HUES6 (cell line): ENCODE results near the gene HOMEZ.
"Not testable (repeated sequence)": the region's sequence is repeated elsewhere in the genome, so short reads cannot be mapped to it uniquely, and the experiment has no call there.

Experiments
- H3K27ac ChIP-seq: 2 replicates; pipeline ENCODE4 v1.7.0; 2013; ENCODE audit warnings: low read depth, mild to moderate bottlenecking, low read length, inconsistent platforms
- H3K27me3 ChIP-seq: 2 replicates; pipeline ENCODE4 v1.6.1; 2013; ENCODE audit warnings: low read length; ENCODE audit not compliant: control insufficient read depth, insufficient read depth
- H3K36me3 ChIP-seq: 2 replicates; pipeline ENCODE4 v1.6.1; 2013; ENCODE audit warnings: low read length; ENCODE audit not compliant: control insufficient read depth, insufficient read depth
- H3K4me1 ChIP-seq: 2 replicates; pipeline ENCODE4 v1.6.1; 2013; ENCODE audit warnings: low read length; ENCODE audit not compliant: control insufficient read depth, insufficient read depth
- H3K4me3 ChIP-seq: 2 replicates; pipeline ENCODE4 v1.5.1; 2013; ENCODE audit warnings: low read depth, low read length
- H3K9ac ChIP-seq: one replicate; pipeline ENCODE4 v1.6.1; 2013; ENCODE audit warnings: mild to moderate bottlenecking, low read length
- H3K9me3 ChIP-seq: 2 replicates; pipeline ENCODE4 v1.6.1; 2013; ENCODE audit warnings: low read depth, low read length; ENCODE audit not compliant: control insufficient read depth, insufficient read depth

HOMEZ gene

GRCh38 chr14:23240661-23241060 is 45.3 kb downstream of the HOMEZ start:
- Histone ChIP-seq H3K27me3 (no peaks in the 10 kb centered on the region), H3K9ac (no peak overlapping the region), H3K27ac (no peak overlapping the region), H3K36me3 (no peaks in the 10 kb centered on the region), H3K9me3 (no peaks in the 10 kb centered on the region), H3K4me3 (no peak overlapping the region), H3K4me1 (peaks cover 5% of the 10 kb centered on the region; the same call in 1 of the 2 replicates)

DNA sequence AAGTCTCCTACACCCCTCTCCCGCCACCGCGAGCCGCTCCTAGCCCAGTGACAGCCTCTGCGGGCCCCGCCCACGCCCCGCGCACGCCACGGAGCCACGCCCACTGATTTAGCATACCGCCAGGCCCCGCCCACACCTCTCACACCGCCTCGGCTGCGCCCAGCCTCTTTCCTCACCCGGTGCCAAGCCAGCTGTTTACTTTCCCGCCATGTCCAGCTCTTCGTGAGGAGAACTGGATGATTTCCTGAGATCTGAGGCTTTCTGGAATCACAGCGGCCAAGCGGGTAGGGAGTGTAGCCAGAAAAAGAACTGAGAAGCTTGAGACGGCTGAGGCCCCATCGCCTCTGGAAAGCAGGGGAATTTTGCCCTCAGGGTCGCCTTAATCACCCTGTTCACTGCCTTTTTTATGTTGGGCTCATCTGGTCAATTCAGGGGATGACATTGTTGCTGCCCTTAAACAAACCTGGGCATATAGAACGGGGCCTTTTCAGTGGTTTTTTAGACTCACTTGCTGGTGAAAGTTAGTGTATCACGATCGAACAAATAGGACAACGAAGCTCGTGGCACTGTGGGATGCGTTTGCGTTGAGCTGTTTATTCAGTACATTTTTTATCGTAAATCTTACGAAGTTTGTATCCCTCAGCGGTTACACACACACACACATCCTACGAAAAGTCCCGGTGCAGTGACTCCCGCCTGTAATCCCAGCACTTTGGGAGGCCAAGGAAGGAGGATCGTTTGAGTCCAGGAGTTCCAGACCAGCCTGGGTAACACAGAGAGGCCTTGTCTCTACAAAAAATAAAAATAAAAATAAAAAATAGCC is 47.9 kb downstream of the HOMEZ start, which contains the start of gene RNF212B:
Gene RNF212B, plus strand, starts transcription at position 165 of the 823 bp plus-strand sequence. CDS start 2,410 bp downstream, outside the sequence.
- no peaks in the 10 kb centered on the region for H3K36me3 ChIP-seq
- peak within 1 kb of the TSS; percentile 46 for H3K4me3 ChIP-seq
- peaks cover 5% of the 10 kb centered on the region; the same call in 1 of the 2 replicates for H3K4me1 ChIP-seq
- H3K9me3 ChIP-seq, result no peaks in the 10 kb centered on the region
- H3K9ac ChIP-seq, result peak within 1 kb of the TSS; percentile 49
- H3K27ac ChIP-seq, result no peak within 1 kb of the TSS
- H3K27me3 ChIP-seq, result no peaks in the 10 kb centered on the region

GRCh38 chr14:23232241-23232808 is 53.6 kb downstream of the HOMEZ start:
- H3K9ac ChIP-seq, H3K4me3 ChIP-seq, H3K9me3 ChIP-seq: not testable (repeated sequence)

GRCh38 chr14:23228812-23229211 is 57.1 kb downstream of the HOMEZ start:
- Histone ChIP-seq H3K36me3 (no peaks in the 10 kb centered on the region), H3K4me3 (no peak overlapping the region), H3K4me1 (no peaks in the 10 kb centered on the region), H3K27ac (no peak overlapping the region), H3K9me3 (peaks cover 6% of the 10 kb centered on the region; the same call in 1 of the 2 replicates), H3K27me3 (no peaks in the 10 kb centered on the region), H3K9ac (no peak overlapping the region)

More at GRCh38 chr14:23232241-23232808, 53.6 kb downstream of the HOMEZ start:
- not testable (repeated sequence) for H3K27me3 ChIP-seq, H3K27ac ChIP-seq, H3K4me1 ChIP-seq, H3K36me3 ChIP-seq

DNA sequence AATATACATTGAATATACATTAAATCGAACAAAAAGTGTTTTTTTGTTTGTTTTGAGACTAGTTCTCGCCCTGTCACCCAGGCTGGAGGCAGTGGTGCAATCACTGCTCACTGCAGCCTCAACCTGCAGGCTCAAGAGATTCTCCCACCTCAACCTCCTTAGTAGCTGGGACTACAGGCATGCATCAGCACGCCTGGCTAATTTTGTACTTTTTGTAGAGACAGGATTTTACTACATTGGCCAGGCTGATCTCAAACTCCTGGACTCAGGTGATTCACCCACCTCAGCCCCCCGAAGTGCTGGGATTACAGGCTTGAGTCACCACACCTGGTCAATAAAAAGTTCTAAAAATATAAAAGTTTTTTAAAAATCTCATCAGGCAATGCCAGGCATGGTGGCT is 58.4 kb downstream of the HOMEZ start:
- Histone ChIP-seq H3K9me3 (peaks cover 8% of the 10 kb centered on the region), H3K27me3 (no peaks in the 10 kb centered on the region), H3K4me1 (no peaks in the 10 kb centered on the region), H3K9ac (no peak overlapping the region), H3K4me3 (no peak overlapping the region), H3K36me3 (no peaks in the 10 kb centered on the region), H3K27ac (no peak overlapping the region)

DNA sequence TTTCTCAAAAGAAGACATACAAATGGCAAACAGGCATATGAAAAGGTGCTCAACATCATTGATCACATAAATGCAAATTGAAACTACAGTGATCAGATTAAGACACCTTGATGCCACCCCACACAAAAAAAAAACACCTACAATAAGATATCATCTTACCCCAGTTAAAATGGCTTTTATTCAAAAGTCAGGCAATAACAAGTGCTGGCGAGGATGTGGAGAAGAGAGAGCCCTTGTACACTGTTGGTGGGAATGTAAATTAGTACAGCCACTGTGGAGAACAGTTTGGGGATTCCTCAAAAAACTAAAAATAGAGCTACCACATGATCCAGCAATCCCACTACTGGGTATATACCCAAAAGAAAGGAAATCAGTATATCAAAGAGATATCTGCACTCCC is 61.0 kb downstream of the HOMEZ start:
- H3K9ac ChIP-seq, H3K36me3 ChIP-seq, H3K27ac ChIP-seq, H3K27me3 ChIP-seq, H3K4me1 ChIP-seq, H3K9me3 ChIP-seq, H3K4me3 ChIP-seq: not testable (repeated sequence)
